Fibroblast of the aortic adventitia (primary cell): ENCODE results near the gene CD164L2. TPM values are rescaled to one million over a fixed set of nuclear protein-coding genes. Genes with fewer than 3 reads are reported as not detected.

Experiments used
- DNase-seq: peaks from one replicate; pipeline ENCODE4 v3.0.0-alpha.2; 2010; ENCODE audit warnings: low read depth
- H3K4me3 ChIP-seq: 2 replicates; pipeline ENCODE4 v1.5.1; 2011; ENCODE audit warnings: low read depth, mild to moderate bottlenecking, control low read depth, low read length, moderate library complexity
- total RNA-seq: library from RNA; depleted of rRNA; stranded (reverse); fragments of >200 nt; gene quantifications from 2 replicates; pipeline ENCODE4 v1.2.3, GENCODE V29; 2012; ENCODE audit warnings: low replicate concordance
- TF ChIP-seq, protein P1 (sequence below): IDR thresholded peaks from 2 replicates; pipeline ENCODE4 v1.5.1; 2011; ENCODE audit warnings: mild to moderate bottlenecking, low read length, control low read depth, inconsistent platforms; ENCODE audit not compliant: insufficient read depth

CD164L2 gene
- total RNA-seq, 1 donor = not detected

DNA sequence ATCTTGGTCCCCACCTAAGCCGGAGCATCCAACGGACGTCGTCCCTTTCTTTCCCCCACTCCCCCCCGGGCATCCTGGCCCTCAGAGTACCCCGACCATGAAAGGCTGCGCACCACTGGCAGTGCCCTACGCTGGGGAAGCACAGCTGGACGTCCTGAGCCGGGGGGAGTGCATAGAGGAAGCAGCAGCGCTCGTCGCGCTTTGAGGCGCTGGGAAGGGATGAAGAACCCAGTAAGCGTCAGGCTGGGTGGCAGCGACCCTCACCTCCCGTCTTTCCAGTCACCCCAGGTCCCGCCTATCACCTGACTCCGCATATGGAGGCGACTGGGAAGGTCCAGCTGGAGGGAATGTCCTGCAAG lies 22.1 kb downstream of the CD164L2 start:
- no peak for DNase-seq
- no peak overlapping the region for H3K4me3 ChIP-seq
- TF ChIP-seq, protein P1, sequence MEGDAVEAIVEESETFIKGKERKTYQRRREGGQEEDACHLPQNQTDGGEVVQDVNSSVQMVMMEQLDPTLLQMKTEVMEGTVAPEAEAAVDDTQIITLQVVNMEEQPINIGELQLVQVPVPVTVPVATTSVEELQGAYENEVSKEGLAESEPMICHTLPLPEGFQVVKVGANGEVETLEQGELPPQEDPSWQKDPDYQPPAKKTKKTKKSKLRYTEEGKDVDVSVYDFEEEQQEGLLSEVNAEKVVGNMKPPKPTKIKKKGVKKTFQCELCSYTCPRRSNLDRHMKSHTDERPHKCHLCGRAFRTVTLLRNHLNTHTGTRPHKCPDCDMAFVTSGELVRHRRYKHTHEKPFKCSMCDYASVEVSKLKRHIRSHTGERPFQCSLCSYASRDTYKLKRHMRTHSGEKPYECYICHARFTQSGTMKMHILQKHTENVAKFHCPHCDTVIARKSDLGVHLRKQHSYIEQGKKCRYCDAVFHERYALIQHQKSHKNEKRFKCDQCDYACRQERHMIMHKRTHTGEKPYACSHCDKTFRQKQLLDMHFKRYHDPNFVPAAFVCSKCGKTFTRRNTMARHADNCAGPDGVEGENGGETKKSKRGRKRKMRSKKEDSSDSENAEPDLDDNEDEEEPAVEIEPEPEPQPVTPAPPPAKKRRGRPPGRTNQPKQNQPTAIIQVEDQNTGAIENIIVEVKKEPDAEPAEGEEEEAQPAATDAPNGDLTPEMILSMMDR = no peak

DNA sequence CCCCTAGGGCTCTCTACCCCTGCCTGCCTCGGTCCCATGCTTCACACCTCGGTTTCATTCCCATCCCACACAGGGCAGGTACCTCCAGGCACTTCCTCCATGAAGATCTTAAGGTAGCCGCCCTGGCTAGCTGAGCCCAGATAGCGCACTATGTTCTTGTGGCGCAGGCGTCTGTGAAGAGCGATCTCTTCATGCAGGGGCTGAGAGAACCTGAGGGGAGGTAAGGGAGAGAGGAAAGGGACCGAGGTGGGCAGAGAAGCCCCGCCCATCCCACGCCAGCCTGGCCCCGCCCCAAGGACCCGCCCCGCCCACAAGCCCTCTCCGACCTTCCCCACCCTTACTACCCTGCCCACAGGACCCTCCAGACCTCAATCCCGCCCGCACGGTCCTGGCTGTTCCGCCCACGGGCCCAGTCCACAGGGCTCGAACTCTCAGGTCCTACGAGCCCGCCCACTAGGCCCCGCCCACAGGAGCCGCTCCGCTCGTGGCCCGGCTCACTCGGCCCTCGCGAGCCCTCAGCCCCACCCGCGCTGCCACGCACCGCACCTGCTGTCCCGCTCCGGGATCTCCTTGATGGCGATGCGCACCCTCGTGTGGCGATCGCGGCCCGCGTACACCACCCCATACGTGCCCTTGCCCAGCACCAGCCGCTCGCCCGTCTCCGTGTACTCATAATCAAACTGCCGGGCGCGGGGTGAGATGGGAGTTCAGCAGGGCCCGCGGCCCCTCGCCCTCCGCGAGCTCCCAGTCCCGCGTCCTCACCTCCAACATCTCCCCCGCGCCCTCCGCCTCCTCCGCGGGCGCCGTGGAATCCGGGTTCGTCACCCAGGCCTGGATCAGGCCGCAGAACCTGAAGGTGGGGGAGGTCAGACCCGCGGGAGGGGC lies 22.7 kb downstream of the CD164L2 start:
- no peak overlapping the region for H3K4me3 ChIP-seq
- TF ChIP-seq, protein P1 = no peak
- no peak for DNase-seq

DNA sequence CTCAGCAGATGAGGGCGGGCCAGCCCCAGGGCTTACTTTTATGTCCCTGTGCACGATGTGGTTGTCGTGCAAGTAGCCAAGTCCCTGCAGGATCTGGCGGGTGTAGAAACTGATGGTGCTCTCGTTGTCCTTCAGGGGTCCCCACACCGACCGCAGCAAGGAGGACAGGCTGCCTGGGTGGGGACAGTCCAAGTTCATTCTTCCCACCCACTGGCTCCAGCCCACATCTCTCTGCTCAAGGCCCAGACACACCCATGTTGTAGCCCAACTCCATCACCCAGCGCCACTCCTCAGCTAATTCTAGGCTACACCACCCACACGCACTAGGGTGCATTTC lies 23.3 kb downstream of the CD164L2 start:
- TF ChIP-seq, protein P1 = no peak
- H3K4me3 ChIP-seq = no peak overlapping the region
- no peak for DNase-seq

DNA sequence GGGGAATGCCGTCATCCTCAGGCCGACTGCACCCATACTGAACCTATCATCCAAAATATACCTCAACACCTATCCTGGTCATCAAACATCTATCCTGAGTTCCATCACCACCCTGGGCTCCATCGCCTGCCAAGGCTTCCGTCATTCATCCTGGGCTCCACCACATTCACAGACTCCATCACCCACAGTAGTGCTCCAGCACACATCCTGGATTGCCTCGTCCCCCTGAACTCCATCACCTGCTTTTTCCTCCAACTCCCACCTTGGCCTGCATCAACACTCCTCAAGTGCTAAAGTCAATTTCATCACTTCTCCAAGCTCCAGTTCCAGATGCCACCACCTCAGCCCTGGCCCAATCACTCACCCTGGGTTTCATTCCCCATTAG lies 24.2 kb downstream of the CD164L2 start:
- DNase-seq = no peak
- TF ChIP-seq, protein P1 = no peak
- H3K4me3 ChIP-seq = no peak overlapping the region

DNA sequence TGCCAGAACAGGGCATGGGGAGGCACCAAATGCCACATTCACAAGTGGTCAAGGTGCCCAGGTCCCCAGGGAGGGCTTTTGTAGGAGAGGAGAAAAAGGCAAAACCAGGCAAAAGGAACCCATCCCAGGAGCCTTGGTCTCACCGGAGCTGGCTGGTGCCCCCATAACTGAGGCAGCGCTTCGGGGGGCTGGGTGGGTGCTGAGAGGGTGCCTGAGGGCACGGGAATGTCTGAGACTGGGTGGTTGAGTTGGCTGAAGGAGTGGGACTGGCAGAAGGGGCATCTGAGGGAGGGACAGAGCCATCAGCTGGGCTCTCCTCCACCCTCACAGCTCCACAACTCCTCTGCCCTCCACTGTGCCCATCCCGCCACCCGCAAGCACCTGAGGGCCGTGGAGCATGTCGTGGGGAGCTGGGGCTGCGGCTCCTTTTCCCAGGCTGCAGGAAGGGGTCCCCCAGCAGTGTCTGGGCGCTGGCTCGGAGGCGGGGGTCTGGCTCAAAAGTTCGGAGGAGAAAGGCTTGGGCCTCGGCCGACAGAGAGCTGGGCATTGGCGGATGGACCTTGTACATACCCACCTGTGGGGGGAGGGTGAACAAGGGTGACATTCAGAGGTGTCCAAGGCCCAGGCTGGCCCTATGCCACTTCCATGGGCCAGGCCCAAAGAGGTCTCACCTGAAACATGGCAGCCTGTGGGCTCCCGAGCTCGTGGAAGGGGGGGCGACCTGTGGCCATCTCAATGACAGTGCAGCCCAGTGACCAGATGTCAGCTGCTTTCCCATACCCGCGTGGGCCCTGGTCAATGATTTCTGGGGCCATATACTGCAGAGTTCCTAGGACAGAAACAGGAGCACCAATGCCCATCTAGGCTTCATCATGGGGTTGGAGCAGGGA lies 24.9 kb downstream of the CD164L2 start:
- H3K4me3 ChIP-seq = no peak overlapping the region
- no peak for DNase-seq
- TF ChIP-seq, protein P1 = no peak

DNA sequence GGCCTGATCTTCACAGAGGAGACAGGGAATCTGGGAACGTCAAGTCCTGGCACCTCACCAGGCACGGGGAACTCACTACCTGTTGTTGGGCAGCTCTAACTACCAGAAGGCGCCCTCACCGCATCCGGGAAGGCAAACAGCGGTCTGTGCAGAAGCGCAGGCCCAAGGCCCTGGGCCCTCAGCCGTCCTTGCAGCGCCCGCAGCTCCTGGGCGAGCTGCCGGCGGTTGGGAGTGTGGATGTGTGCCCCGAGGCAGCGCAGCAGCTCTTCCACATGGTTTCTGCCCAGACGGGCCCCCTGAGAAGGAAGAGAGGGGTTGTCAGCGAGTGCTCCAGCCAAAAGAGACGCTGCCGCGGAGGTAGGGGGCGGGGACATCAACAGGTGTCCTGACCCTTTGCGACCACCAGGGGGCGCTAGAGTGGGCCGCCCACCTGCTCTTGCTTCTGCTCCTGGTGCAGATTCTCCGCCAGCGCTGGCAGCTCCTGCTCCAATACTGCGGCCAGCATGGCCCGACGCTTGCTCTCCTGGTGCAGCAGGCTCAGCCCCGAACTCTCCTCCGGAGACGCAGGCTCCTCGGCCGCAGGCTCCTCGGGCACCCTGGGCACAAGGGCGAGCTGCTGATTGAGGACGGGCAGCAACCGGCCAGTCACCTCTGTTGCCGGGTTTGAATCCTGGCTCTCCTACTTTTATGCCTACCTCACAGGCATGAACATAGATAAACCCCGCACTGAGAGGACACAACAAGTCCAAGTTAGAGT lies 25.7 kb downstream of the CD164L2 start:
- H3K4me3 ChIP-seq = no peak overlapping the region
- TF ChIP-seq, protein P1 = peak; percentile 89
- DNase-seq = peak; percentile 53
